GM12864 (cell line): Measurements from ENCODE around the gene RBBP8NL.

Experiments
- DNase-seq: peaks from one replicate; pipeline ENCODE4 v3.0.0-alpha.2; 2011; ENCODE audit warnings: low read depth
- H3K4me3 ChIP-seq: 2 replicates; pipeline ENCODE4 v1.5.1; 2011; ENCODE audit warnings: mild to moderate bottlenecking, low read depth, low read length, control low read depth
- TF ChIP-seq, protein P1 (sequence below): IDR thresholded peaks from 2 replicates; pipeline ENCODE4 v1.5.1; 2011; ENCODE audit warnings: low read depth, mild to moderate bottlenecking, moderate library complexity, low read length, control low read depth, inconsistent platforms; ENCODE audit errors: missing control alignments

RBBP8NL gene

DNA sequence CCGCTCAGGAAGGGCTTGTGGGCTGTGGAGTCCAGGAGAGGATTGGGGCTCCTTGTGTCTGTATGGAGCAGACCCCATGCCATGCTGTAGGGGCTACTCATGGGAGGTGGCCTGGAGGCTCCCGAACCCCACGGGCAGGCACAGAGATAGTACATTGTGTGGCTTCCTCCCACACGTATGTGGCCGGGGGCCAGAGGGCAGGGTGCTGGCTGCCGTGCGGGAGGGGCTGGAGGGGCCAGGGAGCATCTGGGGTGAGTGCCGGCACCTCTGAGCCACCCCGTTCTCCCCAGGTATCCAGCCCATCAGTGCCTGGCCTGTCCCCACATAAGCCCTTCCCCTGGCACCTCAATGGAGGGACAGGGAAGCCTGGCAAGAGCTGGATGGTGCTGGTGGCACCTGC lies 7.6 kb downstream of the RBBP8NL start:
- TF ChIP-seq, protein P1, sequence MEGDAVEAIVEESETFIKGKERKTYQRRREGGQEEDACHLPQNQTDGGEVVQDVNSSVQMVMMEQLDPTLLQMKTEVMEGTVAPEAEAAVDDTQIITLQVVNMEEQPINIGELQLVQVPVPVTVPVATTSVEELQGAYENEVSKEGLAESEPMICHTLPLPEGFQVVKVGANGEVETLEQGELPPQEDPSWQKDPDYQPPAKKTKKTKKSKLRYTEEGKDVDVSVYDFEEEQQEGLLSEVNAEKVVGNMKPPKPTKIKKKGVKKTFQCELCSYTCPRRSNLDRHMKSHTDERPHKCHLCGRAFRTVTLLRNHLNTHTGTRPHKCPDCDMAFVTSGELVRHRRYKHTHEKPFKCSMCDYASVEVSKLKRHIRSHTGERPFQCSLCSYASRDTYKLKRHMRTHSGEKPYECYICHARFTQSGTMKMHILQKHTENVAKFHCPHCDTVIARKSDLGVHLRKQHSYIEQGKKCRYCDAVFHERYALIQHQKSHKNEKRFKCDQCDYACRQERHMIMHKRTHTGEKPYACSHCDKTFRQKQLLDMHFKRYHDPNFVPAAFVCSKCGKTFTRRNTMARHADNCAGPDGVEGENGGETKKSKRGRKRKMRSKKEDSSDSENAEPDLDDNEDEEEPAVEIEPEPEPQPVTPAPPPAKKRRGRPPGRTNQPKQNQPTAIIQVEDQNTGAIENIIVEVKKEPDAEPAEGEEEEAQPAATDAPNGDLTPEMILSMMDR, result no peak

GRCh38 chr20:62418709-62419487 lies 8.4 kb downstream of the RBBP8NL start:
- no peak for DNase-seq
- no peak overlapping the region for H3K4me3 ChIP-seq
- TF ChIP-seq, protein P1, result no peak

More for the DNA sequence above, 7.6 kb downstream of the RBBP8NL start:
- DNase-seq, result no peak
- no peak overlapping the region for H3K4me3 ChIP-seq

DNA sequence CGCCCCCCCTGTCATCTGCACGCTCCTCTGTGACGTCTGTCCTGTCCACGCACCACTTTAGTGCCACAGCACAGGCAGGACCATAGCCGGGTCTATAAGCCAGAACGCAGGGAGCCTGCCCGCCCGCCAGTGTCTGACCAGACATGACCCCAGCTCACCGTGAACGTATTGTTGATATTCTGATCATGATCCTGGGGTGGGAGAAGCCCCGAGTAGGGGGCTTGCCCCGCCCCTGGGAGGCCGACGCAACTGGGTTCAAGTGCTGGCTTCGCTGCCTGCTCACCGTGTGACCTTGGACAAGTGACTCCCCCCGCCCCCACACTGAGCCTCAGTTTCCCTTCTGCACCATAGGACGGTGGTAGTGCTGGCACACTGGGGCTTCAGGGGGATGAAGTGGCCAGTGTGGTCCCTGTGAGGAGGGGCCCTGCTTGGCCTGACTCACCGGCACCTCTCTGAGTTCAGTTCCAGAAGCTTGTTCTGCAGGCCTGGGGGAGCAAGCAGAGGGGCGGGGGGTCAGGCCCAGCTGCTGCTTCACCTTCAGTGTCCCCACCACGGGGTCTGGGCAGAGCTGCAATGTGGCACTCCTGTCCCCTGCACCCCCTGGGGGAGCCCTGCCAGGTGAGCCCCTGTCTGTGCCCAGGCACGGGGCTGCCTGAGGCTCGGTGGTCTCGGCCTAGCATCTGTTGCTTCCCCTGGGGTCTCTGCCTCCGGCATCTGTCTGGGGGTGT lies 9.2 kb downstream of the RBBP8NL start:
- H3K4me3 ChIP-seq, result no peak overlapping the region
- no peak for DNase-seq
- TF ChIP-seq, protein P1, result no peak

DNA sequence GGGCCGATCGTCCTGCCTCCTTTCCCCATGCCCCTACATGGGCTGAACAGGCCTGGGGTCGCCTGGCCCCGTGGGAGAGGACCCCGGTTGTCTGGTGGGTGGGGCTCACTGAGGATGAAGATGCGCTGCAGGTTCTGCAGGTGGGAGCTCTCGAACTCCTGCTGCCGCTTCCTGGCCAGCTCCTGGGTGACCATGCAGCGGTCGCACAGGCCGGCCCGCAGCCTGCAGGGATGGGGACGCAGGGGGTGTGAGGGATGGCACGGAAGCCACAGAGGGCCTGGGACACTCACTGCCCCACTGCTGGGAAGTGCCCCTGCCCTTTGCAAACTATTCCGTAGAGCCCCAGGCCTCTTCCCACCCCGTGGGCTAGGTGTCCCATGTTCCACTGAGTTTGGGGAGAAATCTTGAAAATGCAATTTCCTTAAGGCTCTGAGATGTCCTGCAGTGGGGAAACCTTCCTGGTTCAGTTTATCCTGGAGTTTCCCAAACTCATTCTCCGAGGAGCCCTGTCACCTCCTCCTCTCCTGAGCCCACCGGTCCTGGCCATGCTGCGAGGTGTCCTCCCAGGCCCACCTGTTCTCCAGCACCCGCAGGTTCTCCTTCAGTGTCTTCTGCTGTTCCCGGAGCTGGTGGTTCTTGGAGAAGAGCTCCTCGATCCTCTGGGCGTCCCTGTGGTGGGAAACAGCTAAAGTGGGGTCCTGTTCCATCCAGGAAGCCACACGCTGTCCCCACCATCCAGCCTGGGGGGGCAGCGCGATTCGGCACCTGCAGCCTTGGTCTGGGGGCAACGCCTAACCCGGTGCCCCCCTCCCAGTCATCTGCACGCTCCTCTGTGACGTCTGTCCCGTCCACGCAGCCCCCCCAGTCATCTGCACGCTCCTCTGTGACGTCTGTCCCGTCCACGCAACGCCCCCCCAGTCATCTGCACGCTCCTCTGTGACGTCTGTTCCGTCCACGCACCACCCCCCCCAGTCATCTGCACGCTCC lies 10.4 kb downstream of the RBBP8NL start:
- no peak for DNase-seq
- no peak overlapping the region for H3K4me3 ChIP-seq
- TF ChIP-seq, protein P1, result no peak

DNA sequence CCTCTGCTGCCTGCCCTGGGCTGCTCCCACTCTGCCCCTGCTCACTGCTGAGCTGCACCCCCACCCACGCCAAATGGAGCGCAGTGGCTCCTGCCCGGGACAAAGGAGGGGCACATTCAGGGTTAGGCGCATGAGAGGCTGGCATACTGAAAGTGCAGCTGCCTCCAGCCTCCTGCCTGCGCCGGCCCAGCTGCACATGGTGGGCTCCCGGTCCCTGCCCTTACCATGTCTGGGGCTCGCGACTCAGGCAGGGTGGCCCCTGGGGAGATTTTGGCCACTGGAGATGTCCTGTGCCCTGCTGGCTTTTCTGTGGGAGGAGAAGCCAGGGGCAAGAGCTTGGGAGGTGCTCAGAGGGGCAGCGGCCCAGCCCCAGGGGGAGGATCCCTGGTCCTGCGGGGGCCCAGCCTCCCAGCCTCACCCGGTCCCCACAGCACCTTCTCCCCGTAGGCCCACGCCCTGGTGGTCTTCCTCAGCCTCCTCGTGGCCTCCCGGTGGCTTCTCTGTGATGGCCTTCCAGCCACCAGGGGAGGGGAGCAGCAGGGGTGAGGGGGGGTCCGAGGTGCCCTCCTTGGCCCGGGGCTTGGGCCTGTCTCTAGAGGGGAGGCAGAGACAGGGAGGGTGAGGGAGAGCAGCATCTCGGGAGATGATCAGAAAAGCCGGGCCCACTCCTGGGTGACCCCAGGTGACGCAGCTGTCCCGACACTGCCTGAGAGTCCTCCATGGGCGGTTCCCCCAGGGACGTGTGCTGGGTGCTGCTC lies 11.8 kb downstream of the RBBP8NL start:
- DNase-seq, result no peak
- TF ChIP-seq, protein P1, result no peak

GRCh38 chr20:62413896-62414481 lies 13.3 kb downstream of the RBBP8NL start:
- no peak for DNase-seq
- no peak overlapping the region for H3K4me3 ChIP-seq
- TF ChIP-seq, protein P1, result peak; percentile 14

More for the DNA sequence above, 11.8 kb downstream of the RBBP8NL start:
- H3K4me3 ChIP-seq, result no peak overlapping the region
